Spleen (tissue), 7 donors: ENCODE data around the gene CDNF.

Experiments
- POLR2A ChIP-seq, 3 donors: fragments of 450-650 bp; IDR thresholded peaks; one replicate each; pipeline ENCODE4 v1.5.1; 2017; ENCODE audit warnings: antibody characterized with exemption in 3 of 3, mild to moderate bottlenecking in 1 of 3
- POLR2AphosphoS5 ChIP-seq, 3 donors: sonication (generic); formaldehyde crosslinking; IDR thresholded peaks; one replicate each; pipeline ENCODE4 v1.5.1; 2017; ENCODE audit warnings: antibody characterized with exemption in 3 of 3
- TF ChIP-seq, protein P1 (sequence below), 11 experiments: fragments of 200-600 bp in 7 of 11; fragments of 450-650 bp in 4 of 11; sonication (generic) in 4 of 11; IDR thresholded peaks in 8 of 11; conservative IDR thresholded peaks in 3 of 11; 1 replicate in 7 of 11; 2 replicates in 4 of 11; pipeline versions ENCODE4 v1.4.0 to v1.8.0; 2016 to 2021; ENCODE audit warnings: antibody characterized with exemption in 11 of 11, inconsistent platforms in 4 of 11, mild to moderate bottlenecking in 1 of 11
- donor health status: DM: no; HTN: no; CAD: no; lungs with moderate emphysema.
- donor health status: DM: no; HTN: no; CAD: no.
- donor health status: DM: no; HTN: no; CAD: no.

DNA sequence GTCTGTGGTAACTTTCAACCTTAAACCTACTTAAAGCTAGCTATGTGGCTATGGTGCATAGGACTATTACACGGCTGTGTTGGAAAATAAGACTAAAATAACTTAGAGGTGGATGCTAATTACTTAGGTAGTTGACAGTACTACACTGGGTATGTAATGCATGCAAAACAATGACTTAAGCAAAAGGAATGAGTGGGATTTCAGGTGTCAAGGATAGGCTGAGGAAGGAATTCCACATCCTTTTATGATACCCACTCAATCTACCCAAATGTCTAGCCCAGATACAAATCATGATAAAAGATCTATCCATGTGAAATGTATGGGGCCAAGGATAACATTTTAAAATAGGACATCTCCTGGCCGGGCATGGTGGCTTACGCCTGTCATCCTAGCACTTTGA lies 13.9 kb downstream of the CDNF start:
- TF ChIP-seq POLR2AphosphoS5 (IDR thresholded peaks at IDR 0.05) (no peak), POLR2A (IDR thresholded peaks at IDR 0.05) (no peak)
- TF ChIP-seq, protein P1, sequence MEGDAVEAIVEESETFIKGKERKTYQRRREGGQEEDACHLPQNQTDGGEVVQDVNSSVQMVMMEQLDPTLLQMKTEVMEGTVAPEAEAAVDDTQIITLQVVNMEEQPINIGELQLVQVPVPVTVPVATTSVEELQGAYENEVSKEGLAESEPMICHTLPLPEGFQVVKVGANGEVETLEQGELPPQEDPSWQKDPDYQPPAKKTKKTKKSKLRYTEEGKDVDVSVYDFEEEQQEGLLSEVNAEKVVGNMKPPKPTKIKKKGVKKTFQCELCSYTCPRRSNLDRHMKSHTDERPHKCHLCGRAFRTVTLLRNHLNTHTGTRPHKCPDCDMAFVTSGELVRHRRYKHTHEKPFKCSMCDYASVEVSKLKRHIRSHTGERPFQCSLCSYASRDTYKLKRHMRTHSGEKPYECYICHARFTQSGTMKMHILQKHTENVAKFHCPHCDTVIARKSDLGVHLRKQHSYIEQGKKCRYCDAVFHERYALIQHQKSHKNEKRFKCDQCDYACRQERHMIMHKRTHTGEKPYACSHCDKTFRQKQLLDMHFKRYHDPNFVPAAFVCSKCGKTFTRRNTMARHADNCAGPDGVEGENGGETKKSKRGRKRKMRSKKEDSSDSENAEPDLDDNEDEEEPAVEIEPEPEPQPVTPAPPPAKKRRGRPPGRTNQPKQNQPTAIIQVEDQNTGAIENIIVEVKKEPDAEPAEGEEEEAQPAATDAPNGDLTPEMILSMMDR (IDR thresholded peaks at IDR 0.05 in 8 of 11, conservative IDR thresholded peaks at IDR 0.05 in 3 of 11) = no peak
